ENCODE results near the gene SOHLH1.
"Not testable (repeated sequence)": the region's sequence is repeated elsewhere in the genome, so short reads cannot be mapped to it uniquely, and the experiment has no call there.

SOHLH1 gene

DNA sequence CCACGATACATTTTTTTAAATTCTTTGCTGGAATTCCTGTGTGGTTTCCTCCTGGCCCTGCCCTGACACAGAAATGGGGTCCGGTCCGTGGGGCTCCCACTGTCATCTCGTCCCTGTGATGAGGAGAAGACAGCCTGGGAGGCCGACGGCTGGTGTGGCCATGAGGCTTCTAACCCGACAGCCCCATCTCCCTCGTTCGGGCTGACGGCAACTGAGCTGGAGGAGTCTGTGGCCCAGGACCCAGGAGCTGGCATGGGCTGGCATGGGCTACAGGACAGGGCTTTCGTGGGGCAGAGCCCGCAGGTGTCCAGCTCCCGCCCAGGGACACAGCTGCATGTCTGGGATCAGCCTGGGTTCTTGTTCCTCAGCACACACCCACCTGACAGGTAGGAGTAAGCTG is 22.4 kb downstream of the SOHLH1 start:
- no peak for DNase-seq

DNA sequence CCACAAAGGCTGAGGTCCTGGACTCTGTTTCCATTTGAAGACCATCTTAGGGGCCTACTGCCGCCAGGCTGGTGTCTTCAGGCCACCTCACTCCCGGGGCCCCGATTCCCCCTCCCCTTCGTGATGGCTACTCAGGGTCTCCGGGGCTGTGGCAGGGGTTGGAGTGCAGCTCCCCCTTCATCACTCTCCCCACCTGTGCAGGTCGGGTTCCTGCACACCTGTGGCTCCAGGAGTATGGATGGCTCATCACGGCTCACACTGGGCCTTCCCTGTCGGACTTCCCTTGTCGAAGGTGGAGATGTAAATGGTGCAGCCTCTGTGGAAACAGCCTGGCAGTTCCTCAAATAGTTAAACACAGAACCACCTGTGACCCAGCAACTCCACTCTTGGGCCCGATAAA is 24.3 kb downstream of the SOHLH1 start:
- no peak for DNase-seq

DNA sequence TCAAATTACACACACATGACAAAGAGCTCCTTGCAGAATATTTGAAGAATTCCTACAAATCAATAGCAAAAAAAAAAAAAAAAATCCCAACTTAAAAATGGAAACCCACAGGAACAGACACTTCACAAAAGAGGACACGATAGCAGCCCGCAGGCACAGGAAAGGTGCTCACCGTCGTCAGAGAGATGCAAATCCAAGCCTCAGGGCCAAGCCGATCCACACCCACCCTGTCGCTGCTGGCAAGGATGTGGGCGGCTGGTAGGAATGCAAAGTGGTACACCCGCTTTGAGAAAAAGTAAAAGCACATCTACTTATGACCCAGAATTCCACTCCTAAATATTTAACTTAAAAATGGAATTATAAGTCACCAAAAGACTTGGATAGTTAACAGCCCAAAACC is 25.3 kb downstream of the SOHLH1 start:
- DNase-seq = no peak

DNA sequence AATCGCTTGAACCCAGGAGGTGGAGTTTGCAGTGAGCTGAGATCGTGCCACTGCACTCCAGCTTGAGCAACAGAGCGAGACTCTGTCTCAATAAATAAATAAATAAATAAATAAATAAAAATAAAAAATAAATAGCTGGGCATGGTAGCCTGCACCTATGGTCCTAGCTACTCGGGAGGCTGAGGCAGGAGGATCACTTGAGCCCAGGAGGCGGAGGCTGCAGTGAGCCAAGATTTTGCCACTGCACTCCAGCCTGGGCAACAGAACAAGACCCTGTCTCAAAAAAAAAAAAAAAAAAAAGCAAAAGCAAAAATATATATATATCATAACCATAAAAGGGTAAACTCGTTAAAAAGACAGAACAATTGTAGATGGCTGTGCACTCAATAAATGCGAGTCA is 26.5 kb downstream of the SOHLH1 start:
- not testable (repeated sequence) for DNase-seq

DNA sequence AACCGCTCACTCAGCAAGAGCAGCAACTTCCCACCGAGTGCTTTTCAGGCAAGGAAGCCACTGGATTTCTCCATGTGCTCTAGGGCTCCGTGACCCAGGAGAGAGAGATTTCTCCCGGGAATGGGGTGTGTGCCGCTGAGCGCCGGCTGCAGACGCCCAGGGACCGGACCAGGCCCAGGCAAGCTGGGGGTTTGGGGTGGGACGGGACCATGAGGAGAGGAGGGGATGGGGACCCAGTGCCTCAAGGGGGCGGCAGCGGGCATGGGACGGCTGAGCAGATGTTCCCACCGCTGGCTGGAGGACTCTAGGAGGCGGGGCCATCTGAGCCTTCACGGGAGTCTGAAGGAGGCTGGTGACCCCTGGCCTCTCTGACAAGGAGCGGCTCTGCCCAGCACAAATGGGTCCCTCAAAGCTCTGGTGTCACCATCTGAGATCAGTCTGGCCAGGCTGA is 27.7 kb downstream of the SOHLH1 start:
- DNase-seq = no peak

DNA sequence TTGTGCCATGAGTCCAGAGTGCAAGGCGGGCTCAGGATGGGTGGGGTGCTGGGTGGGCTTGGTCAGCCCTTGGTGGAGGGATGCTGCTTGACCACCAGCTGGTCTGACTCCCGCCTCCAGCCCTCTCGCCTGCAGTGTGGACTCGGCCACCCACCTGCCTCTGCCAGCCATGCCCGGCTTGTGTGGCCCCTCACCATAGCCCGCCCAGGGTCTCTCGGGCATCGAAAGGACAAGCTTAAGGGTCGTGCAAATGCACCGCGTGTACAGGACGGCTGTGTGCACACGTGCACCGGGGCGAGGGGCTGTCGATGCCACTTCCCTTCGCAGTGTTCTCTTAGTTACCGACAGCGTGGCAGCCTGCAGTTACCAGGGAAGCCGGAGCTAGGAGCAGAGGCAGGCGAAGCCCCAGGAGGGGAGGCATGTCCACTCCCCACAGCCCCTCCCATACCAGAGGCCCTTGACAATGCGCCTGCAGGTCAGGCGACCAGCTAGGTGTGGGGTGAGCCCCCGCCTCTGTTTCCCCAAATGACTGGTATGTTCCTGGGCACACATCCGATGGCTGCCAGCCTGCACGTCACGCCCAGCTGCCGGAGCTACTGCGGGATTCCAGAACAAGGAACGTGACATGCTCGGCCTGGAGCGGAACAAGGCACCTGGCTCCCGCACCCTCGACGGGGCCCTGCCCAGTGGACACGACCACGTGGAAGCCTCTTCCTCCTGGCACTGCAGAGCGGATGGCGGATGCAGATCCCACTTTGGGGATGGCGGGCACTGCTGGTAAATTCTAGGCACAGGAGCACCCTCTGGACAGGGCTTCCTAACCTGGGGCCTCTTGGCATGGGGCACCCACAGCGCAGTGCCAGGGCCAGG is 28.3 kb downstream of the SOHLH1 start:
- DNase-seq = no peak

DNA sequence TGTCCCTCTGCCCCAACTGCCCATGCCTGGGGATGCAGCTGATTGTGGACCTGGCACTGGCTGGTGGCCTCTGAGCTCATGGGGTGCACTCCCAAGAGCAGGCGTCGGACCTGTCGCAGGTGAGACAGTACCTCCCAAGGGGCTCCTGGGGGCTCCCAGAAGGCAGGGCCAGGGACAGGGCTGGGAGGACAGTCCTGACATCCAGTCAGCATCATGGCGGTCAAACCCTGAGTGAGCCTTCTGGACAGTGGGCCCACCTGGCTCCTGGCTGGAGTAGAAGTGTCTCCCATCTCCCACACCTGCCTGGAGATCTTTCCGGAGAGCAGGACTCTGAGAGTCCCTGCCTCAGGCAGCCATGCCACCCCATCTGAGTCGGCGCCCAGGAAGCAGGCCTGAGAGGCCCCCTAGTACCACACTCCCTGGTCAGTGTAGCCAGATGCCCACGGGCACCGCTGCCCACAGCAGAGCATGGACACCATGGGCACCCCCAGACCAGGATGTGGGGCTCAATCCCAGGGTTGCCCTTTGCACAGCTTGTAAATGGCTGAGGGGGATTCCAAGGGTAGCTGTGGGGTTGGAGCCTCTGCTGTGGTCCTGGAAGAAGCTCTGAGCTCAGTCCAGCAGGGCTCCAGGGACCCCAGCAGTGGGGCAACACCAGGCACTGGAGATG is 29.5 kb downstream of the SOHLH1 start:
- no peak for DNase-seq

DNA sequence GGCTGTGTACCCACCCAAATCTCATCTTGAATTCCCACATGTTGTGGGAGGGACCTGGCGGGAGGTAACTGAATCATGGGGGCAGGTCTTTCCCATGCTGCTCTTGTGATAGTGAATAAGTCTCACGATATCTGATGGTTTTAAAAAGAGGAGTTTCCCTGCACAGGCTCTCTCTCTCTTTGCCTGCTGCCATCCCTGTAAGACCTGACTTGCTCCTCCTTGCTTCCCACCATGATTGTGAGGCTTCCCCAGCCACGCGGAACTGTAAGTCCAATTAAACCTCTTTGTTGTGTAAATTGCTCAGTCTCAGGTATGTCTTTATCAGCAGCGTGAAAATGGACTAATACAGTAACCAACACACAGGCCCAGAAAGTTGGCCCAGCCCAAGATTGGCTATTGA is 30.3 kb downstream of the SOHLH1 start:
- DNase-seq = not testable (repeated sequence)

DNA sequence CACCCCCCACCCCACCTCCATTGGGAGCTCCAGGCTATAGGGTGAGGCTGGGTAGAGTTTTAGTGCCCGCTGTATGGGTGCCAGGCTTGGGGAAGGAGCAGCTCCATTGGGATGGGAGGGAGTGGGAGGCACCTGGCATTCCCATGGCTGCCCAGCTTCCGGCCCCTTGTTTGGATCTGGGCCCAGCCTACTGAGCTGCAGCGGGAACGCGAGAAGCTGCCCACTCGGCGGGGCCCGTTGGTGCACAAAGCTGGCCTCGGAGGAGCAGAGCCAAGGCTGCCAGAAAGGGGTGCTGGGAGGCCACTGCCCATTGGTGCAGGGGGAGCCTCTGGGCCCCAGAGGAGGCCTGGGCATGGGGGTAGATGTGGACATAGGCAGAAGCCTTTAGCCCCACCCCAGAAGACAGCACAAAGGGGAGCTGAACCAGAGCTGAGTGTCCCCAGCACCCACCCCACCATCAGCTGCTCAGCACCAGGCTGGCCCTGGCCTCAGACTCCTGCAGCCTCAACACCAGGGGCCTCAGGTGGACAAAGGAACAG is 31.7 kb downstream of the SOHLH1 start:
- DNase-seq = no peak

DNA sequence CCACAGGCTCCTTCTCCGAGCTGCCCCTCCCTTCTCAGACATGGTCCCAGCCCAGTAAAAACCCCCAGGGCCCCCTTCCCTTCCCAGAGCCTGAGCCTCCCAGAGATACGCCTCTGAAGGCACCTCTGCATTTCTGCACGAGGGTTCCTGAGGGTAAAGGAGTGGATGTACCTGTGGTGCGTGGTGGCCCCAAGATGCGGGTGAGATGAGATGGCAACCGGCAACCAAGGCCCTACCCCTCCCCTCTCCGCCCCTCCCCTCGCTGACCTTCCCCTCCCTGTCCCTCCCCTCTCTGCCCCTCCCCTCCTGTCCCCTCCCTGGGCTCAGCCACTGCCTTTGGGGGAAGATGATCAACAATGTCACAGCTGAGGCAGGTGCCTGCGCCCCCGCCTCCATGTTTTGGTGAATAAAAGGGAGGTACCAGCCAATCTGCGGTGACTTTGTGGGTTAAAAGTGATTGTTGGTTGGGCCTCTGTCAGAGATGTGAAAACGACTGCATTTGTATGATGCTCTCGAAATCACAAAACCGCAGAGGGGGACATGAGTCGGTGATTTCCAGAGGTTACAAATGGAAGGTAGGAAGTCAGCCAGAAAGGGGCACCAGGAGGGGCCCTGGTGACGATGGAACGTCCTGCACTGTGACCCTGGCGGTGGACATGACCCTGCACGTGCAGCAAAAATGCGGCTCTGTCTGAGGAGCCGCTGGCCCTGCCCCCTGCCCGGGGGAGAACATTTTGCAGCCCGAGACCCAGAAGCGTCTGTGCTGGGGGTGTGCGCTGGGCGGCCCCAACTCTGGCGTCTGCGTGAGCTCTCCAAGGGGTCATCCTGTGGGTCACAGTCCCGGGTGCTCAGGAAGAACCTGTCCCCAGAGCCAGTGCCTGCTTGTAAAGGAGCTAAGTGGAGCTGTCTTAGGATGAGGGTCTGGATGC is 32.5 kb downstream of the SOHLH1 start:
- DNase-seq = no peak

DNA sequence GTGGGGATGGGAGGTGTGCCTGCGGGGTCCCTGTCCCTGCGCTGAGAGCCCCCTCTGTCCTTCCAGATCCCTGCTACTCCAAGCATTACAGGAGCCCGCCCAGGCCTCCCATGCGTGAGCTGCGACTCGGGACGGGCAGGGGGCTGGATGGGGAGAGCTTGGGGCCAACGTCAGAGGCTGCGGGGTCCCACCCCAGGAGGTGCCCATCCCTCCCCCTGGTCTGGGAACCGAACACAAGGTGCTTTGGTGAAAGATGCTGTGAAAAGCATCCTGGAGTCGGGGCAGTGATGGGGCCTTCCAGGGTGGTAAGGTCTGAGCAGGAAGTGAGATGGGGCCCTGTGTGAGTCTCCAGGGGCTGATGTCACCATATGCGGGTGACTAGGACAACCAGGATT is 33.5 kb downstream of the SOHLH1 start:
- no peak for DNase-seq

DNA sequence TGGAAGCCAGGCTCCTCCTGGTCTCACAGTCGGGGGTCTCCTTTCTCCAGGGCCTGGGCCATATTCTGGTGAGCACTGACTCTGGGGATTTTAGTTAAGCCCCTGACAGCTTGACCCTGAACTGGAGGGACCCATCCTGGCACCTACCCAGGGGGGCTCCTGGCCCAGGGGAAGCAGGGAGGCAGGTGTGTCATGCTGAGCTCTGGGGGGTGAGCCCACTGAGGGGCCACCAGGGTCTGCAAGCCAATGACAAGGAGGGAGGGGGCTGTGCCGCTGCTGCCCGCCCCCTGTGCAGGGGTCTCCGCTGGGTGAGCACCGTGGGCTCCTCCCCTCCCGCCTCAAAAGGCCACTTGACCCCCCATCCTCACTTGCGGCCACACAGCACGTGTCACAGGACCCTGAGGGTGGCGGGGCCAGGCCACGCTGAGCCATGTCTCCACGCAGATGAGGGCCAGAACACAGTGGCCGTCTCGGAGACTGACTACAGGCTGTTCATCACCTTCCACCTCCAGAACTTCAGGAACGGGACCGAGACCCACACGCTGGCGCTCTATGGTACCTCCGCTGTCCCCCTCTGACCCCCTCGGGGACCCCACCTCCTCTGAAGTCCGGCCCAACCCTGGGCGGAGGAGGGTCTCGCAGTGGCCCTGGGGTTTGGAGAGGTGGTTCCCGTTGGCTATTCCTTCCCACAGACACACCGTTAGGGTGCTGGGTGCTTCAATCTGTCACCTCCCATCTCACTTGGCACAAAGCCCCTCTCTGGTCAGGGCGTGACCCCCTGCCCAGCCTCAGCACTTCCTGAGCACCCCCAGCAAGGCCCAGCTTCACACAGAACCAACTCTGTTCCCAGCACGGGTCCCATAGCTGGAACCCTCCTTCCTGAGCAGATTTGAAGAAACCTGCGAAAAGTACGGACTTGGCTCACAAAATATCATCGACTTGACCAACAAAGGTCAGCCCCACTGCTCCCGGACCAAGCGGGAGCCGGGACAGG is 34.2 kb downstream of the SOHLH1 start:
- DNase-seq = no peak

DNA sequence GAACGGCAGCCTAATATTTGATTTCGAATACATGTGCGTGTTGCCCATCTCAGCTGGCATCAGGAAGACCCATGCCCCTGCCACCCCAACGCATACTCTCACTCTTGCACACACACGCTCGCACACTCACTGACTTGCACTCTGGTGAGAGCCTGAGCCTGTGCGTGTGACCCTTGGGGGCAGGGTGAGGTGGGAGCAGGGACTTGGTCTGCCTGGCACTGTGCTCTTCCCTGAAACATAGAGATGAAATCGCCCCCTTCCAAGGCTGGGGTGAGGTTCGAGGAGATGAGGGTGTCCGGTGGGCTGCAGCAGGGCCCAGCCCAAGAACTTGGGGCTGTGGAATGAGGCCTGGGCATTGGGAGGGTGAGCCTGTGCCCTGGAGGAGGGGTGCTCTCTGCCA is 35.0 kb downstream of the SOHLH1 start:
- DNase-seq = no peak

DNA sequence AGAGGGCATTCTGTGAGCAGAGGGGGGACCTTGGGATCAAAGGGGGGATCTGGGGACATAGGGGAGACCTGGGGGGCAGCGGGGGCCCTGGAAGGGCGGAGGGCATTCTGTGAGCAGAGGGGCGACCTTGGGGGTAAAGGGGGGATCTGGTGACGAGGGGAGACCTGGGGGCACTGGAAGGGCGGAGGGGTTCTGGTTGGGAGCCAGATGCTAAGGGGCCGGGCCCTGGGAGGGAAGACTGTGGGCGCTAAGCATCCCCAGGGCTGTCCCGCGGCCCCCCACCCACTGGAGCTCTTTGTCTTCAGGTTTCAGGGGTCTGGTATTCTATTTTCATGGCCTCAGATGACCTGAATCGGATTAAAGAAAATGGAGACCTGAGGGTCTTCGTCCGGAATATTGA is 35.4 kb downstream of the SOHLH1 start:
- DNase-seq = no peak

DNA sequence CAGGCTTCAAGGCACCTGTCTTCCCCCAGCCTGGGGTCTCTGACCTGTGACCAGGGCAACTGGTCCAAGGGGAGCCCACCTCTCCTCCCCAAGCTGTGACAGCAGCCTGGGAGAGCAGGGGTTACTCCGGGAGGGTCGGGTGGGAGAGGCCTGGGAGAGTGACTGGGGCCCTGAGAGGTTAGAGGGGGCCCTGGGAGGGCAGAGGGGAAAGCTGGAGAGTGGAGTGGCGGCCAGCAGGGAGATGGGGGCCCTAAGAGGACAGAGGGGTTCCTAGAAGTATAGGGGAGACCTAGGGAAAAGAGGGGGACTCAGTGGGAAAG is 35.9 kb downstream of the SOHLH1 start:
- DNase-seq = no peak

DNA sequence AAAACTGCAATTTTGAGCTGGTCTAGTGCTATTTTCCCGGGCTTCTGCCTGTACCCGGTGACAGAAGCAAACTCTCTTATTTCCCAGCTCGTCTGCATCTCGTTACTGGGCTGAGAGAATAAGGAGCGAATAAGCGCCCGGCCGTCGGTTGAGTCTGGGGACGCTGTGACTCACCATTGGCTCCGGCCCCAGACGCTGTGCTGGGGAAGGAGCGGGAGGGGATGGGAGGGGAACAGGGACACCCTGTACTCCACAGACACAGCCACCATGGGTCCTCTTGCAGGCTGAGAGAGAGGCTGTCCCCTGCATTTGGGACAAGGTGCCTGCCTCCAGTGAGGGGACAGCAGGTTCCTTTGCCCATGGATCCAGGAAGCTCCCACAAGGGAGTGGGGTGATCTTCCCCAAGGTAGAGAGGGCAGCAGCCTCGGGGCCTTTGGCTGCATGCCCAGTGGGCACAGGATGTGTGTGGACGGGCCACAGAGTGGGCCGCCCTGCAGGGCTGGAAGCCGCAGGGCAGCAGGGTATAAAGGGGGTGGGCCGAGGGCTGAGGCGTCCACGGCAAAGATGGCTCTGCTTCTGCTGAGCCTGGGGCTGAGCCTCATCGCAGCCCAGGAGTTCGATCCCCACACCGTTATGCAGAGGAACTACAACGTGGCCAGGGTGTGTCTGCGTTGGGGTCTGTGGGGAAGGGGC is 36.4 kb downstream of the SOHLH1 start, which contains the start of gene LCN9:
Gene LCN9, plus strand, starts transcription at position 552 of the 693 bp plus-strand sequence. Its CDS starts 13 bp downstream, at position 565.
- no peak for DNase-seq

DNA sequence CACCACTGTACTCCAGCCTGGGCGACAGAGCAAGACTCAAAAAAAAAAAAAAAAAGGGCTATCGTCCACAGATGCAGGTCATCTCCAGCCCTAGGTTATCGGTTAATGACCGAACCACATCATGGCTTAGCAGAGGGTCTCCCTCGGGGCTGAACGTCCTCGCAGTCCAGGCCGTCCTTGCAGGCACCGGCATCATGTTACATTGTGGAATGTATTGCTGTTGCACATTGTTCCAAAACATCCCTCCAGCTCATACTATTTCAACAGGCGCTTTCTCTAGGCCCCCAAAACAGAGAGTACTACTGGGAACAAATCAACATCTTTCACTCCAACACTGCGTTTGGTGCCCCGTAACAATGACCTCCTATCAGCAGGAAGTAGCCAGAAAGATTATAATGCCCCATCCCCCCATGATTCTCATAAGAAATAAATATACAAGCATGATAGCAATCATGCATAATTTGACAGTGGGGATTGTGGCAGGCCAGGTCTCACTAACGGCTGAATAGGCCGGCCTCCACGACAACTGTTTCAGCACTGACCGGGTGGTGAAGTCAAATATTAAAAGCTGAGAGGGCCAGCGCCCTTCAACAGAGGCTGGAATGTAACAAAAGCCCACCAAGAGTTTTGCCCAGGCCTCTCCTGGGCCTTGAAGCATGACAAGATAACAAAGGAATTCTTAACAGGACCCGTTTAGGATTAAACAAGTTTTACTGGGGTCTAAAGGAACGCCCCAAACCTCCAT is 37.3 kb downstream of the SOHLH1 start:
- no peak for DNase-seq

DNA sequence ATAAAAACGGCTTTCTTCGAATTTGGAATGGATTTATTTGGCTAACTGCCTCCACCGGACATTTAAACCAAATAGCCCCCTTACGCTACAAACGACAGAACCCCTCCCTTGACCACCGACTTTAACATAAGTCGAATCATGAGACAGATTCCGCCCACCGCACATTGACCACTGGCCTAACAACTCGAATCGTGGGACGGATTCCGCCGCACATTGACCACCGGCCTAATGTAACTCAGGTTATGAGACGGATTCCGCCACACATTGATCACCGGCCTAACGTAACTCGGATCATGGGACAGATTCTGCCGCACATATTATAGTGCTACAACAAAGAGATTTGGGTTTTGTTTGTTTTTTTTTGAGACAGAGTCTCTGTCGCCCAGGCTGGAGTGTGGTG is 38.9 kb downstream of the SOHLH1 start:
- DNase-seq = no peak

DNA sequence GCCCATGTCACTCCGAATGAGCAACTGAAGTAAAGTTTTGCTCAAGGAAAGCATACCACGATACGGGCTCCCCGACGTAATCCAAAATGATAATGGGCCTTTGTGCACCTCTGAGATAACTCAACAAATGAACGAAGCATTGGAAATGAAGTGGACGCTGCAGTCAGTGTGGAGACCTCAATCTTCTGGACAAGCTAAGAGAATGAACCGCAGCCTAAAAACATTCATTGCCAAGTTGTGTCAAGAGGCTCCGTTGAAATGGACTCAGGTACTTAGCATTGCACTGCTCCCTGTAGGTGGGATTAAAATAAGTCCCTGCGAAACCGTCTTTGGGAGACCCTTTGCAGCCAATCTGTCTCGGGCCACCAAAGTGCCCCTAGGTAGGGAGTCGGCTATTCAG is 40.0 kb downstream of the SOHLH1 start:
- no peak for DNase-seq

DNA sequence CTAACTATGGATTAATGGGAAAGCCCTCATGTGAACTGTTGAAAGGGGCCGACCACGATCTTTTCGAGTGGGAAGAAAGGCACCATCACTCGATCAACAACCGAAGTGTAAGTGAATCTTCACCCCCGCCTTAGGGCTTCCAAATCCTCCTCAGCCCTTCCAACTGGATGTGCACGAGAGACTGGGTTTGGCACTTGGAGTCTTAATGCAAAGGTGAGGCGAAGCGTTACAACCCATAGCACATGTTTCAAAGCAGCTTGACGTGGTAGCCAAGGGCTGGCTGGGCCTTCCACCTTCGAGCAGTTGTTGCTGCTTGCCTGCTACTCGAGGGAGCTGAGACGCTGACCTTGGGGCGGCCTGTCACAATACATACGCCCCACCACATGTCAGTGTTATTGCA is 41.9 kb downstream of the SOHLH1 start:
- no peak for DNase-seq

Data from SHP77 treated with DMSO at 0.1 percent for 48 hours (cell line).